K562 (cell line): ENCODE results near the gene CCDC136. TPM values are rescaled to one million over a fixed set of nuclear protein-coding genes. Genes with fewer than 3 reads are reported as not detected.

Experiments
- ARID1B ChIP-seq: fragments of 450-650 bp; IDR thresholded peaks from 2 replicates; pipeline ENCODE4 v1.6.1; 2016; ENCODE audit warnings: antibody characterized with exemption, mild to moderate bottlenecking, inconsistent platforms
- ATF2 ChIP-seq: sonication (generic); formaldehyde crosslinking; IDR thresholded peaks from 2 replicates; pipeline ENCODE4 v1.8.1; 2022; ENCODE audit warnings: missing genetic modification reagents
- CCNT2 ChIP-seq: IDR thresholded peaks from 2 replicates; pipeline ENCODE4 v1.6.1; 2011; ENCODE audit warnings: borderline replicate concordance, low read depth, mild to moderate bottlenecking, moderate library complexity, mixed read lengths, low read length; ENCODE audit not compliant: insufficient read length; ENCODE audit errors: extremely low read depth
- CXXC5 ChIP-seq: fragments of 250-450 bp; sonication (Bioruptor Pico); IDR thresholded peaks from 2 replicates; pipeline ENCODE4 v1.8.0; 2022; ENCODE audit warnings: inconsistent platforms, mild to moderate bottlenecking, moderate library complexity
- ETV6 ChIP-seq, 3 experiments: fragments of 150-350 bp in 1 of 3; sonication (generic) in 1 of 3; formaldehyde crosslinking in 1 of 3; IDR thresholded peaks; 2 replicates each; pipeline versions ENCODE4 v1.6.1 to v1.8.0; 2014 to 2022; ENCODE audit warnings: borderline replicate concordance in 2 of 3, low read depth in 2 of 3, antibody characterized with exemption in 1 of 3, low read length in 1 of 3, mild to moderate bottlenecking in 1 of 3, missing genetic modification reagents in 1 of 3
- FOXA3 ChIP-seq, 2 experiments: fragments of 450-650 bp in 1 of 2; sonication (generic) in 1 of 2; formaldehyde crosslinking; IDR thresholded peaks in 1 of 2; conservative IDR thresholded peaks in 1 of 2; 2 replicates each; pipeline versions ENCODE4 v1.4.0 to v1.8.0; 2020 to 2022; ENCODE audit warnings: mild to moderate bottlenecking in 2 of 2, missing genetic modification reagents in 1 of 2
- FOXJ3 ChIP-seq: sonication (generic); formaldehyde crosslinking; IDR thresholded peaks from 2 replicates; pipeline ENCODE4 v1.4.0; 2020; ENCODE audit warnings: mild to moderate bottlenecking, missing genetic modification reagents
- GTF2A2 ChIP-seq: IDR thresholded peaks from 2 replicates; pipeline ENCODE4 v1.6.1; 2016; ENCODE audit warnings: mild to moderate bottlenecking, missing genetic modification characterization, missing compliant biosample characterization
- HDGF ChIP-seq: fragments of 450-650 bp; IDR thresholded peaks from 2 replicates; pipeline ENCODE4 v1.6.1; 2016
- MAFG ChIP-seq: fragments of 450-650 bp; conservative IDR thresholded peaks from 2 replicates; pipeline ENCODE4 v1.6.1; 2016; ENCODE audit warnings: missing genetic modification characterization, missing compliant biosample characterization
- MLX ChIP-seq, 2 experiments: fragments of 450-650 bp in 1 of 2; sonication (generic) in 1 of 2; formaldehyde crosslinking; conservative IDR thresholded peaks; 2 replicates each; pipeline versions ENCODE4 v1.4.0 to v1.8.1; 2020 to 2022; ENCODE audit warnings: mild to moderate bottlenecking in 1 of 2, missing genetic modification reagents in 1 of 2
- NEUROD1 ChIP-seq: fragments of 150-350 bp; IDR thresholded peaks from 2 replicates; pipeline ENCODE4 v1.6.1; 2014; ENCODE audit warnings: borderline replicate concordance, low read length, low read depth; ENCODE audit not compliant: partially characterized antibody
- PATZ1 ChIP-seq: fragments of 250-450 bp; sonication (Bioruptor Pico); IDR thresholded peaks from 2 replicates; pipeline ENCODE4 v1.5.0; 2020; ENCODE audit warnings: mild to moderate bottlenecking, borderline replicate concordance
- ZBTB33 ChIP-seq: sonication (generic); formaldehyde crosslinking; IDR thresholded peaks from 2 replicates; pipeline ENCODE4 v1.8.1; 2023; ENCODE audit warnings: mild to moderate bottlenecking, missing genetic modification reagents
- ZNF224 ChIP-seq: sonication (generic); formaldehyde crosslinking; IDR thresholded peaks from 2 replicates; pipeline ENCODE4 v1.8.0; 2022; ENCODE audit warnings: mild to moderate bottlenecking, missing genetic modification reagents
- ZNF280A ChIP-seq: fragments of 450-650 bp; IDR thresholded peaks from 2 replicates; pipeline ENCODE4 v1.6.1; 2018; ENCODE audit warnings: mild to moderate bottlenecking, low read depth; ENCODE audit not compliant: partially characterized antibody
- ZNF507 ChIP-seq: conservative IDR thresholded peaks from 2 replicates; pipeline ENCODE4 v1.6.1; 2017; ENCODE audit warnings: missing genetic modification characterization, missing compliant biosample characterization
- polyA plus RNA-seq, 8 experiments: library from polyadenylated mRNA; depleted of rRNA in 4 of 8; stranded (reverse) in 5 of 8; unstranded in 3 of 8; fragments of >200 nt; fragmentation: Nextera tagmentation in 2 of 8; fragmentation: Illumina TruSeq in 1 of 8; extraction: Ambion mirVana in 2 of 8; extraction: Trizol in 1 of 8; gene quantifications; 2 replicates each; pipeline versions ENCODE4 v1.2.1 to v1.2.3, GENCODE V29; 2011 to 2014; ENCODE audit warnings: inconsistent platforms in 1 of 8, missing spikeins in 1 of 8
- total RNA-seq, 7 experiments: library from RNA; depleted of rRNA in 6 of 7; stranded (reverse); fragments of >200 nt in 6 of 7; fragmentation: Illumina TruSeq in 2 of 7; extraction: Trizol in 2 of 7; gene quantifications; 2 replicates each; pipeline versions ENCODE4 v1.2.1 to v1.2.3, GENCODE V29; 2011 to 2021; ENCODE audit warnings: low replicate concordance in 1 of 7

Gene CCDC136
- total and polyA plus RNA-seq, 9 of the 15 experiments (the other 6 are each of a cell fraction or from before 2014, with no cell fraction given) = 2.4 to 40.8 (median 26.5) TPM

- TF ChIP-seq CCNT2 (peak; percentile 67), MAFG (tag) (0 out of 2 replicates have a peak, but pooled peaks have one; percentile 3), ATF2 (no peak), ZNF224 (no peak), ZNF507 (no peak), MLX (CRISPR knock-in tag; conservative IDR thresholded peaks at IDR 0.05) (0 out of 4 replicates have a peak, but pooled peaks of 1 of the 2 experiments have one; percentile 59), GTF2A2 (tag) (no peak), NEUROD1 (peak; percentile 82), HDGF (peak; percentile 97), CXXC5 (CRISPR knock-in tag) (peak; percentile 64), ARID1B (peak; percentile 99), FOXA3 (CRISPR knock-in tag; conservative IDR thresholded peaks at IDR 0.05 in 1 of 2, IDR thresholded peaks at IDR 0.05 in 1 of 2) (peak in 1 of 2 experiments; percentile 85; a peak in 1 of 4 replicates), PATZ1 (no peak), FOXJ3 (no peak), ZBTB33 (CRISPR knock-in tag) (peak; percentile 40; the same call in 1 of the 2 replicates), ETV6 (IDR thresholded peaks at IDR 0.05; ENCODE audit: borderline replicate concordance in 1 of 2, low read depth in 2 of 2, low read length in 1 of 2) (peak in 1 of 2 experiments; percentile 54; a peak in 1 of 4 replicates), ETV6 (CRISPR knock-in tag; IDR thresholded peaks at IDR 0.05; ENCODE audit: borderline replicate concordance) (no peak), ZNF280A (no peak)
These were observed 68.6 kb downstream of the CCDC136 start (continued) for GRCh38 chr7:128860158-128861073.
